Measurements from ENCODE around the gene EIF2B1.

The EIF2B1 gene

GRCh38 chr12:123621101-123621500, 12.4 kb downstream of the EIF2B1 start:
- Histone ChIP-seq H3K79me2 (ENCODE audit: insufficient read depth, low read length) (no peaks in the 10 kb centered on the region), H3K27me3 (ENCODE audit: low read length) (no peaks in the 10 kb centered on the region), H3K36me3 (ENCODE audit: low read length) (peaks cover 48% of the 10 kb centered on the region), H3K4me2 (ENCODE audit: low read depth, low read length, poor library complexity, severe bottlenecking) (no peak overlapping the region), H3K9me2 (replicated peaks; ENCODE audit: insufficient read depth, low read length) (no peaks in the 10 kb centered on the region), H4K20me1 (ENCODE audit: low read depth, low read length) (no peaks in the 10 kb centered on the region), H3K9me3 (ENCODE audit: insufficient read depth, low read length) (no peaks in the 10 kb centered on the region), H3K4me3 (ENCODE audit: insufficient read depth, low read length, poor library complexity, severe bottlenecking) (no peak overlapping the region), H2AFZ (ENCODE audit: low read depth, low read length, severe bottlenecking) (no peak overlapping the region), H3K27ac (ENCODE audit: low read depth, low read length) (no peak overlapping the region), H3F3A (ENCODE audit: insufficient read depth) (peaks cover 37% of the 10 kb centered on the region), H3K9ac (ENCODE audit: low read length) (no peak overlapping the region)
- TF ChIP-seq, protein P1, sequence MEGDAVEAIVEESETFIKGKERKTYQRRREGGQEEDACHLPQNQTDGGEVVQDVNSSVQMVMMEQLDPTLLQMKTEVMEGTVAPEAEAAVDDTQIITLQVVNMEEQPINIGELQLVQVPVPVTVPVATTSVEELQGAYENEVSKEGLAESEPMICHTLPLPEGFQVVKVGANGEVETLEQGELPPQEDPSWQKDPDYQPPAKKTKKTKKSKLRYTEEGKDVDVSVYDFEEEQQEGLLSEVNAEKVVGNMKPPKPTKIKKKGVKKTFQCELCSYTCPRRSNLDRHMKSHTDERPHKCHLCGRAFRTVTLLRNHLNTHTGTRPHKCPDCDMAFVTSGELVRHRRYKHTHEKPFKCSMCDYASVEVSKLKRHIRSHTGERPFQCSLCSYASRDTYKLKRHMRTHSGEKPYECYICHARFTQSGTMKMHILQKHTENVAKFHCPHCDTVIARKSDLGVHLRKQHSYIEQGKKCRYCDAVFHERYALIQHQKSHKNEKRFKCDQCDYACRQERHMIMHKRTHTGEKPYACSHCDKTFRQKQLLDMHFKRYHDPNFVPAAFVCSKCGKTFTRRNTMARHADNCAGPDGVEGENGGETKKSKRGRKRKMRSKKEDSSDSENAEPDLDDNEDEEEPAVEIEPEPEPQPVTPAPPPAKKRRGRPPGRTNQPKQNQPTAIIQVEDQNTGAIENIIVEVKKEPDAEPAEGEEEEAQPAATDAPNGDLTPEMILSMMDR (IDR thresholded peaks at IDR 0.05; ENCODE audit: insufficient read depth, low read length, poor library complexity, severe bottlenecking), result no peak
- no peak for TF ChIP-seq EZH2phosphoT487 (conservative IDR thresholded peaks at IDR 0.05; ENCODE audit: low read length)

DNA sequence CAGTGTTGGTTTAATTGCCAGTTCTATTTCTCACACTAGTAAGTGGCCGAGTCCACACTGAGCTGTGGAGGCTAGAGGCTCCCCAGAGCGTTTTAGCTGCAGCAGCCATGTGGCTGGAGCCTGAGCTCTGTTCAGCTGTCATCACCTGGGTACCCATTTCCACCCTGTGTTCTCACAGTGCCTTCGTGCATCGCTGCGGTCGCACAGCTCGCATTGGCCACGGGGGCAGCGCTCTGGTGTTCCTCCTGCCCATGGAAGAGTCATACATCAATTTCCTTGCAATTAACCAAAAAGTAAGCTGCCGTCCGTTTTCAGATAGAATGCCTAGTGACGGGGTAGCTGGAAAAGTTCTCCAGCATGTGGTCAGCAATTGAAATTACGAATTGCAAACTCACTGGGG, 15.9 kb downstream of the EIF2B1 start:
- no peaks in the 10 kb centered on the region; the same call in 1 of the 2 replicates for H3K79me2 ChIP-seq (ENCODE audit: insufficient read depth, low read length)
- no peak overlapping the region for H3K4me2 ChIP-seq (ENCODE audit: low read depth, low read length, poor library complexity, severe bottlenecking)
- H3K27me3 ChIP-seq (ENCODE audit: low read length), result no peaks in the 10 kb centered on the region
- no peaks in the 10 kb centered on the region for H4K20me1 ChIP-seq (ENCODE audit: low read depth, low read length)
- H3K27ac ChIP-seq (ENCODE audit: low read depth, low read length), result no peak overlapping the region
- no peaks in the 10 kb centered on the region for H3K9me2 ChIP-seq (replicated peaks; ENCODE audit: insufficient read depth, low read length)
- H3K36me3 ChIP-seq (ENCODE audit: low read length), result peaks cover 56% of the 10 kb centered on the region
- H3K9me3 ChIP-seq (ENCODE audit: insufficient read depth, low read length), result no peaks in the 10 kb centered on the region
- peaks cover 37% of the 10 kb centered on the region for H3F3A ChIP-seq (ENCODE audit: insufficient read depth)
- TF ChIP-seq, protein P1 (IDR thresholded peaks at IDR 0.05; ENCODE audit: insufficient read depth, low read length, poor library complexity, severe bottlenecking), result no peak
- TF ChIP-seq EZH2phosphoT487 (conservative IDR thresholded peaks at IDR 0.05; ENCODE audit: low read length), result no peak
- H3K9ac ChIP-seq (ENCODE audit: low read length), result no peak overlapping the region
- no peak overlapping the region for H3K4me3 ChIP-seq (ENCODE audit: insufficient read depth, low read length, poor library complexity, severe bottlenecking)
- no peak overlapping the region for H2AFZ ChIP-seq (ENCODE audit: low read depth, low read length, severe bottlenecking)

- Histone ChIP-seq H3K36me3 (ENCODE audit: low read length) (peaks cover 57% of the 10 kb centered on the region), H3K9ac (ENCODE audit: low read length) (no peak overlapping the region), H3K27me3 (ENCODE audit: low read length) (no peaks in the 10 kb centered on the region), H2AFZ (ENCODE audit: low read depth, low read length, severe bottlenecking) (no peak overlapping the region), H3K4me3 (ENCODE audit: insufficient read depth, low read length, poor library complexity, severe bottlenecking) (no peak overlapping the region), H3K27ac (ENCODE audit: low read depth, low read length) (no peak overlapping the region), H3F3A (ENCODE audit: insufficient read depth) (peaks cover 37% of the 10 kb centered on the region), H3K9me2 (replicated peaks; ENCODE audit: insufficient read depth, low read length) (no peaks in the 10 kb centered on the region), H3K9me3 (ENCODE audit: insufficient read depth, low read length) (no peaks in the 10 kb centered on the region), H3K4me2 (ENCODE audit: low read depth, low read length, poor library complexity, severe bottlenecking) (no peak overlapping the region), H3K79me2 (ENCODE audit: insufficient read depth, low read length) (peaks cover 3% of the 10 kb centered on the region; the same call in 1 of the 2 replicates), H4K20me1 (ENCODE audit: low read depth, low read length) (no peaks in the 10 kb centered on the region)
- TF ChIP-seq, protein P1 (IDR thresholded peaks at IDR 0.05; ENCODE audit: insufficient read depth, low read length, poor library complexity, severe bottlenecking), result no peak
- no peak for TF ChIP-seq EZH2phosphoT487 (conservative IDR thresholded peaks at IDR 0.05; ENCODE audit: low read length)
Observed at GRCh38 chr12:123617144-123617543, 16.3 kb downstream of the EIF2B1 start.

Measured in SU-DHL-6 (cell line).